ENCODE measurements around the gene BNC2. TPM values are rescaled to one million over a fixed set of nuclear protein-coding genes. Genes with fewer than 3 reads are reported as not detected.

Gene BNC2
- total RNA-seq, 4 donors from 2014 or later, result 3.9 to 45.4 (median 13.1) TPM

- TF ChIP-seq CTCF (IDR thresholded peaks at IDR 0.05) (no peak), POLR2A (IDR thresholded peaks at IDR 0.05) (no peak)
- DNase-seq, result no peak
- H3K4me1 ChIP-seq, result no peaks in the 10 kb centered on the region
- H3K36me3 ChIP-seq, result no peaks in the 10 kb centered on the region
- no peak overlapping the region for H3K27ac ChIP-seq
- no peaks in the 10 kb centered on the region for H3K27me3 ChIP-seq
- H3K9me3 ChIP-seq, result no peaks in the 10 kb centered on the region
- no peak overlapping the region for H3K4me3 ChIP-seq
These were observed 95.1 kb downstream of the BNC2 start for GRCh38 chr9:16775330-16775729.

- Histone ChIP-seq H3K9me3 (no peaks in the 10 kb centered on the region), H3K27ac (no peak overlapping the region), H3K4me1 (no peaks in the 10 kb centered on the region), H3K4me3 (no peak overlapping the region), H3K27me3 (no peaks in the 10 kb centered on the region), H3K36me3 (no peaks in the 10 kb centered on the region)
- no peak for DNase-seq
- TF ChIP-seq POLR2A (IDR thresholded peaks at IDR 0.05) (no peak), CTCF (IDR thresholded peaks at IDR 0.05) (no peak)
These were observed 96.9 kb downstream of the BNC2 start for GRCh38 chr9:16773617-16774016.

GRCh38 chr9:16773116-16773515 is 97.4 kb downstream of the BNC2 start:
- no peak for TF ChIP-seq CTCF (IDR thresholded peaks at IDR 0.05)
- TF ChIP-seq POLR2A (IDR thresholded peaks at IDR 0.05), result no peak
- no peak for DNase-seq
- Histone ChIP-seq H3K9me3 (no peaks in the 10 kb centered on the region), H3K27ac (no peak overlapping the region), H3K36me3 (no peaks in the 10 kb centered on the region), H3K27me3 (no peaks in the 10 kb centered on the region), H3K4me1 (no peaks in the 10 kb centered on the region), H3K4me3 (no peak overlapping the region)

- no peaks in the 10 kb centered on the region for H3K27me3 ChIP-seq
- H3K4me3 ChIP-seq, result no peak overlapping the region
- no peaks in the 10 kb centered on the region for H3K4me1 ChIP-seq
- DNase-seq, result no peak
- no peaks in the 10 kb centered on the region for H3K9me3 ChIP-seq
- H3K27ac ChIP-seq, result no peak overlapping the region
- H3K36me3 ChIP-seq, result no peaks in the 10 kb centered on the region
- TF ChIP-seq POLR2A (IDR thresholded peaks at IDR 0.05), result no peak
- no peak for TF ChIP-seq CTCF (IDR thresholded peaks at IDR 0.05)
These were observed 99.1 kb downstream of the BNC2 start for GRCh38 chr9:16771356-16771755.

- Histone ChIP-seq H3K27me3 (no peaks in the 10 kb centered on the region), H3K9me3 (no peaks in the 10 kb centered on the region), H3K4me3 (no peak overlapping the region), H3K36me3 (no peaks in the 10 kb centered on the region), H3K27ac (no peak overlapping the region), H3K4me1 (no peaks in the 10 kb centered on the region)
- no peak for DNase-seq
- TF ChIP-seq POLR2A (IDR thresholded peaks at IDR 0.05), result no peak
- TF ChIP-seq CTCF (IDR thresholded peaks at IDR 0.05), result no peak
These were observed 101.2 kb downstream of the BNC2 start for GRCh38 chr9:16769291-16769690.

GRCh38 chr9:16768816-16769215 is 101.7 kb downstream of the BNC2 start:
- no peak for TF ChIP-seq CTCF (IDR thresholded peaks at IDR 0.05)
- H3K27me3 ChIP-seq, result no peaks in the 10 kb centered on the region
- DNase-seq, result no peak
- H3K4me1 ChIP-seq, result no peaks in the 10 kb centered on the region
- no peaks in the 10 kb centered on the region for H3K9me3 ChIP-seq
- H3K27ac ChIP-seq, result no peak overlapping the region
- no peaks in the 10 kb centered on the region for H3K36me3 ChIP-seq
- no peak overlapping the region for H3K4me3 ChIP-seq

Data from Peyer's patch (tissue), 4 donors.